ENCODE measurements around the gene GPC6.

GRCh38 chr13:93304134-93304533 lies 77.5 kb downstream of the GPC6 start:
- TF ChIP-seq CTCF (IDR thresholded peaks at IDR 0.05) (no peak), POLR2AphosphoS5 (IDR thresholded peaks at IDR 0.05; ENCODE audit: insufficient read depth in 1 of 2, low read depth in 1 of 2) (no peak)

Measured in vagina (tissue), 2 donors.